ENCODE data around the gene SSBP4. TPM values are rescaled to one million over a fixed set of nuclear protein-coding genes. Genes with fewer than 3 reads are reported as not detected.

Gene SSBP4
- total RNA-seq, 1 donor from 2014 or later: 99.0 TPM

- no peak overlapping the region for H3K27ac Mint-ChIP-seq
- no peaks in the 10 kb centered on the region for H3K36me3 Mint-ChIP-seq
- DNase-seq (ENCODE audit: extremely low spot score, unreplicated experiment): no peak
- TF ChIP-seq CTCF (conservative IDR thresholded peaks at IDR 0.05): no peak
- H3K4me1 Mint-ChIP-seq (ENCODE audit: unreplicated experiment): no peaks in the 10 kb centered on the region
- H3K4me3 Mint-ChIP-seq: no peak overlapping the region
- no peaks in the 10 kb centered on the region for H3K27me3 Mint-ChIP-seq
- H3K9me3 Mint-ChIP-seq: no peaks in the 10 kb centered on the region
Measured at GRCh38 chr19:18460900-18461299, 41.7 kb downstream of the SSBP4 start.

GRCh38 chr19:18461471-18461870, 42.3 kb downstream of the SSBP4 start:
- Mint-ChIP-seq H3K4me3 (no peak overlapping the region), H3K27me3 (no peaks in the 10 kb centered on the region), H3K27ac (peak overlapping the region; percentile 21), H3K36me3 (no peaks in the 10 kb centered on the region), H3K4me1 (ENCODE audit: unreplicated experiment) (no peaks in the 10 kb centered on the region), H3K9me3 (no peaks in the 10 kb centered on the region)
- no peak for TF ChIP-seq CTCF (conservative IDR thresholded peaks at IDR 0.05)
- DNase-seq (ENCODE audit: extremely low spot score, unreplicated experiment): no peak

GRCh38 chr19:18464646-18465045, 45.4 kb downstream of the SSBP4 start:
- TF ChIP-seq CTCF (conservative IDR thresholded peaks at IDR 0.05): no peak
- Mint-ChIP-seq H3K4me1 (ENCODE audit: unreplicated experiment) (no peaks in the 10 kb centered on the region), H3K4me3 (no peak overlapping the region), H3K9me3 (no peaks in the 10 kb centered on the region), H3K27ac (peak overlapping the region; percentile 77), H3K36me3 (no peaks in the 10 kb centered on the region), H3K27me3 (no peaks in the 10 kb centered on the region)
- DNase-seq (ENCODE audit: extremely low spot score, unreplicated experiment): no peak

- no peaks in the 10 kb centered on the region for H3K27me3 Mint-ChIP-seq
- no peaks in the 10 kb centered on the region for H3K4me1 Mint-ChIP-seq (ENCODE audit: unreplicated experiment)
- H3K36me3 Mint-ChIP-seq: no peaks in the 10 kb centered on the region
- DNase-seq (ENCODE audit: extremely low spot score, unreplicated experiment): no peak
- no peaks in the 10 kb centered on the region for H3K9me3 Mint-ChIP-seq
- H3K4me3 Mint-ChIP-seq: no peak overlapping the region
- TF ChIP-seq CTCF (conservative IDR thresholded peaks at IDR 0.05): no peak
- no peak overlapping the region for H3K27ac Mint-ChIP-seq
Measured at GRCh38 chr19:18465214-18465963, 46.2 kb downstream of the SSBP4 start.

DNA sequence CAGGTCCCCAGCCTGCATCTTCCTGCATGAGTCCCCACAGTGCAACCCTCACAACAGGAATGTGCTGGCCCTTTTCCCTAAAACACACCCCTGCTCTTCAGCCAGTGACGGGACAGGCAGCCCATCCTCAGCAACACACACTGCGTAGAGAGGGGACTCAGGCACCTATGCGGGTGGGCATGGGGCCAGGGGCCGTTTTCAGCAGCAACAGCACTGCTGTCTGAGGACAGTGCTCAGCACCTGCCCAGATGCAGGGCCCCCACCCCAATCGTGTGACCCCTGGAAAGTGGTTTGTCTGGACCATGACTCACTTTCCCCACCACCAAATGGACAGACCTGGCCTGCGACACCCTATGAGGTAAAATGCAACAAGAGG, 46.8 kb downstream of the SSBP4 start:
- Mint-ChIP-seq H3K9me3 (no peaks in the 10 kb centered on the region), H3K4me3 (no peak overlapping the region), H3K36me3 (no peaks in the 10 kb centered on the region), H3K4me1 (ENCODE audit: unreplicated experiment) (no peaks in the 10 kb centered on the region), H3K27ac (no peak overlapping the region), H3K27me3 (no peaks in the 10 kb centered on the region)
- no peak for DNase-seq (ENCODE audit: extremely low spot score, unreplicated experiment)
- no peak for TF ChIP-seq CTCF (conservative IDR thresholded peaks at IDR 0.05)

All from type B pancreatic cell (in vitro differentiated cells).